Putamen (tissue), 1 donor: ENCODE measurements around the gene BRD3OS.

ENCODE experiments used
- DNase-seq: peaks from one replicate; pipeline ENCODE4 v3.0.0-alpha.2; 2016; ENCODE audit warnings: low spot score

Gene BRD3OS

DNA sequence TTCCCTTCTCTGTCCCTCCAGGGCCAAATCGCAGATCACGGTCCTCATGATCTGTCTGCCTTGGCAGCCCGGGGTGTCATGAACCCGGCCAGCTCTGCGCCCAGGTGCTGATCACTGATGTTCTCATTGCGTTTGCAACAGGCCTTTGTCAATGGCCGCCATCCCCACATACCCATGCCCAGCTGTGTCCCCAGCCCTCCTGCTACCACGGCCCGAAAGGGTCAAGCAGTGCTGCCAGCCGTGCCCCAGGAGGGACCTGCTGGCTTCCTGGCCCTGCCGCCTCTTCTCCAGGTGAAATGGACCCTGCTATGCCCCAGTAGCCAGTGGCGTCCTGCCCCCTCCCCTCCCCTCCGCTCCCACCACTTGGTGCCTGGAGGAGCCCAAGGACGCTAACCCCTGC lies 20.4 kb upstream of the BRD3OS start:
- DNase-seq, result no peak

DNA sequence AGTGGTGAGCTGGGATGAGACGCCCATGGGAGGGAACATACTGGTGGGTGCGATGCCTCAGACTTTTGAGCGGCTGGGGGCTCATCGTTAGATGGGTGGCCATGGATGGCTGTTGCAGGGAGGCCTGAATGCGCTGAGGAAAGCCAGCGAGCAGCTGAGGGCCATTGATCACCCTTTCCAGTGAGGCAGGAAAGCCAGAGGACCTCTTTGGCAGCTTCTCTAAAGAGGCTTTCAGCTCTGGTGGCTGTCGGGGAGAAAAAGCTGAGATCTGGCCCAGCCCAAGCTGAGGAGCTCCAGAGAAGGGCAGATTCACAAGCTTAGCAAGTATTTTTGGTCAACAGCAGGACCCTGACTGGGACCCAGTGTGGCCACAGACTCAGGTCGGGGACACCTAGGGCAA lies 19.9 kb upstream of the BRD3OS start:
- DNase-seq, result no peak

DNA sequence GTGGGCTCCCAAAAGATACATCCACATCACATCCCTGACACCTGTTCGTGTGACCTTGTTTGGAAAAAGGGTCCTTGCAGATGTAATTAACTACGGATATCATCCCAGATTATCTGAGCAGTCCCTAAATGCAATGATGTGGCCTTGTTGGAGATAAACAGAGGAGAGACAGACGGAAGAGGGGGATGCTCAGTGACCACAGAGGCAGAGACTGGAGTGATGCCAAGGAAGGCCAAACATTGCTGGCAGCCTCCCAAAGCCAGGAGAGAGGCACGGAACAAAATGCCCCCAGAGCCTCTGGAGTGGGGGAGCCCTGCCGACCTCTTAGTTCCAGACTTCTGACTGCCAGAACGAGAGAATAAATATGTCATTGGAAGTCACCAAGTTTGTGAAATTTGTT lies 18.1 kb upstream of the BRD3OS start:
- DNase-seq, result no peak

DNA sequence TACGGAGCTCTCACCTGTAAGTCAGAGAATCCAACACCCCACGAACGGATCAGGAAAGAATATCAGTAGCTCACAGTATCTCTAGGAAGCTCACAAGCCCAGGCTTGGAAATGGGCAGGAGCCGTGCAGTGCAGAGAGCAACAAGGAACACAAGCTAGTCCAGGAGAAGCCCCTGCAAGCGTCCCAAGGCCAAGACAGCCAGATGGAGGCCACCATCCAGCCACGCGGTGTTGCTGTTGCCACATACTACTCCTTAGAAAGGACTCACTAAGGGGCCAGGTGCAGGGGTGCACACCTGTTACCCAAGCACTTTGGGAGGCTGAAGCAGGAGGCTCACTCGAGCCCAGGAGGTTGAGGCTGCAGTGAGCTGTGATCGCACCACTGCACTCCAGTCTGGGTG lies 17.7 kb upstream of the BRD3OS start:
- no peak for DNase-seq

DNA sequence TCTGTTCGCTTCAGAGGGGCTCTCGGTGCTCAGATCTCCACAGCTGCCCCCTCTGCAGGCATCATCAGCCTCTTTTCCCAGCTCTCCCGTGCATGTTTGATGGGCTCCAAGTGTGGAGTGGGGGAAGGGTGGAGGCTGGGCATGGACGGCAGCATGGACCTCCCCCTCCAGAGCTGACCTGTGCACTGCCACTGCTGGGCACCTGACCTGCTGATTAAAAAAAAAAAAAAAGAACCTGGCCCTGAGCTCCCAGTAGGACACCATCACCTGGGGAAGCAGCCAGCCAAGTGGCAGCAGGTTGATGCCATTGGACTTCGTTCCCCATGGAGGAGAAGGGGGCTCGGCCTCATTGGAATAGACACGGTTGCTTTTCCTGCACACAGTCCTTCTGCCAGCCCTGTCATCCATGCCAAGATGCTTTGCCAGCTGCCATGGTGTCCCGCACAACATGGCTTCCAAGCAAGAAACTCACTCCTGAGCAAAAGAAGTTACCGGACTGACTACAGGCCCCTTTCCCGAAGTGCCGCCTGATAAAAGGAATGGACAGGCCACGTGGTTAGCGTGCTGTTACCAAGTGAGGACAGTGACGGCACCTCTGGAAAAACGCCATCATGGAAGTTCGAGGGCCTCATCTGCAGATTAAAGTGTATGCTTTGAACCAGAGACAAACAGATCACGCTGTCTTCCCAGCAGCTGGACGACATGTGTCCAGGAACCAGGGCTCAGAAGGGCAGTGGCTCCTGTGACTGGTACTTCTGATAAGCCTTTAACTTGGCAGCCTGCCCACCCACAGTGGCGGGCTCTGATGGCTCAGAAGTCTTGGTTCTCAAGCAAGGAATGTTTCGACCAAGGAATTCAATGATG lies 14.7 kb upstream of the BRD3OS start:
- no peak for DNase-seq

DNA sequence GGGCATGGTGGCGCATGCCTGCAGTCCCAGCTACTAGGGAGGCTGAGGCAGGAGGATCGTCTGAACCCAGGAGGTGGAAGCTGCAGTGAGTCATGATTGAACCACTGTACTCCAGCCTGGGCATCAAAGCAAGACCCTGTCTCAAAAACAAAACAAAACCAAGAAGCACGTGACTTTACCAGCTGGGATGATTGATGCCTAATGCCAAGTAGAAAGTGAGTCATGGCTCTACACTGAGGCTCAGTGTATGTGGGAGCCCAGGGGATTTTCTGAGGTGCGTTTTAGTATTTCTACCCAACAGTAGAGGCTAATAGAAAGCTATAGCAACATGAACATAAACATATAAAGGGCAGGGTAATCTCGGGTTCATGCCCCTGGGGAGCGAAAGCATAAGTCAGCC lies 13.9 kb upstream of the BRD3OS start:
- DNase-seq, result no peak

DNA sequence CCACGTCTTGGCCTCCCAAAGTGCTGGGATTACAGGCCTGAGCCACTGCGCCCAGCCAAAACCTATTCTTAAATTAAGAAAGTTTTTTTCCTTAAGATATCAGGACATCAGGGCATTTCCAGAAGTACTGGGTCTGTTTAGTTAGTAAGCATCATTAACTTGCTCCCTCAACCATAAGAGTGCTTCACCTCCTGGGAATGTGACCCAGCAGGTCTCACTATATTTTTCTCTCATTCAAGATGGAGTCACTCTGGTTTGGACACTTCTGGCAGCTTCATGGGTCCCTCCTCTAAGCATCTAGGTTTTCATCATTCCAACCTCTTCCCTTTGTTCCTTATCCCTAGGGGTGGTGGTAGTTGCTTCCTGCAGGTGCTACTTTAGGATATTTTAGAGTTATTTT lies 10.3 kb upstream of the BRD3OS start:
- no peak for DNase-seq

DNA sequence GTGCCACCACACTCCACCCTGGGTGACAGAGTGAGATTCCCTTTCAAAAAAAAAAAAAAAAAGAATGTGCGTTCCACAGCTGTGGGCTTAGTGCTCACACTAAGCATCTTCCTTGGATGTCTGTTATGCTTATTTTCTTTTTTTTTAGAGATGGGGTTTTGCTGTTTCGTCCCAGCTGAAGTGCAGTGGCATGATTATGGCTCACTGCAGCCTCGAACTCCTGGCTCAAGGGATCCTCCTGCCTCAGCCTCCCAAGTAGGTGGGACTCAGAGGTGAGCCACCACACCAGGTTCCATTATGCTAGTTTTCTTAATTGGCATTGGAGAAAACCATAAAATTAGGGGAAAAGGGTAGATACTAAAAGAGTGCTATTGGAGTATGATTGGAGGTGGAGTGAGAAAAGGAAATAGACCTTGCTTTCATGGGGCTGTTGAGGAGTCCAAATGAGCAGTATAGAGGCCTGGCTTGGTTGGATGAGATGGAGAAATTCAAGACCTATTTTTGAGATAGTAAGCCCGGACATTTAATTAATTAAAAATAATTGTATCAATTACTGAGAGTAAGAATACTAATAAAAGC lies 978 bp upstream of the BRD3OS start:
- no peak for DNase-seq

DNA sequence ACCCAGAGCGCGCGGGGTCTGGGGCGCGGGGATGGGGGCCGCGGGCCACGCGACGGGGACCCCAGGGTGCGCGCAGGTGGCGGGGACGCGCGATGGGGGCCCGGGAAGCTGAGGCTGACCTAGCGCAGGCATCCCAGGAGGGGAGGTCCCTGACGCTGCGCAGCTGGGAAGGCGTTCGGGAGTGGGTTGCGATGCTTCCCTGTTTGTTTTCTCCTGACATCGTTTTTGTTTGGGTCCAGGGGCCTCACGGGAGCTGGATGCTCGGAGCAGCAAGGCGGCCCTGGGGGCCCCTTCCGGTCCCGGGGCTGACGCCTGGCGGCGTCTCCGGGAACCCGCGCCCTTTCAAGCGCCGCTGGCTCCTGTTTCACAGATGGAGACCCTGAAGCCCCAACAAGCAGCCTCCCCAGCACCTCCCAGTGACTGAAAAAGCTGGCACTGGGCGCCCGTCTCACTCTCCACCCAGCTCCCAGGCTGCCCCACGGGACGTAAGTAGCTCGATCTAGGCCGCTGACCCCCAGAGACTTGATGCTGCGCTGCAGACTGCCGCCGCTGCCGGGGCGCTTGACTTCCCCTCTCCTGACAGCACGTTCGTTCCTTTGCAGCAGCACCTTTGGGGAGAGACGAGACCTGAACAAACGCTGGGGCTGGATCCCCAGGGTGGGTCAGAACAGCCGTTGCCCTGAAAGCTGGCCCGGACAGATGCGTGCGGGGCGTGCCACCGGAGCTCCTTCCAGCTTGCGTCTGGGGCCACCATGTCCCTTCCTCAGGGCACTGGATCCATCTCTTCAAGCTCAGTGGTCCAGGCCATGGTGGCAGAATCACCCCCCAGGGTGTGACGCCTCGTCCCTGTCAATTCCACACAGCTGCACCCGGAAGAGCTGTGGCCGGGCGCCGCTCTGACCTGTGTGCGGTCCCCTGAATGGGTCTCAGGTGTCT lies 593 bp downstream of the BRD3OS start:
- peak; percentile 19 for DNase-seq

DNA sequence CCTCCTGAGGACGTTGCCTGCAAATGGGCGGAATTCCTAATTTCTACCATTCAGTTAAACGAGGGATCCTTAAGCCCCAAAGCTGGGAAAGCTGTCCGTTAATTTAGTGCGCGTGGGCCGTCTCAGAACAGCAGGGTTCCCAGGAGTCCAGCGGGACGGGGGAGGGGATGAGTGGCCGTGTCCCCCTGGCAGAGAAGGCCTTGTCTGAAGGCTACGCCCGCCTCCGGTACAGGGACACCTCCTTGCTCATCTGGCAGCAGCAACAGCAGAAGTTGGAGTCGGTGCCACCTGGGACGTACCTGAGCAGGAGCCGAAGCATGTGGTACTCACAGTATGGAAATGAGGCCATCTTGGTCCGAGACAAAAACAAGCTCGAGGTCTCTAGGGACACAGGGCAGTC lies 1.3 kb downstream of the BRD3OS start:
- no peak for DNase-seq

DNA sequence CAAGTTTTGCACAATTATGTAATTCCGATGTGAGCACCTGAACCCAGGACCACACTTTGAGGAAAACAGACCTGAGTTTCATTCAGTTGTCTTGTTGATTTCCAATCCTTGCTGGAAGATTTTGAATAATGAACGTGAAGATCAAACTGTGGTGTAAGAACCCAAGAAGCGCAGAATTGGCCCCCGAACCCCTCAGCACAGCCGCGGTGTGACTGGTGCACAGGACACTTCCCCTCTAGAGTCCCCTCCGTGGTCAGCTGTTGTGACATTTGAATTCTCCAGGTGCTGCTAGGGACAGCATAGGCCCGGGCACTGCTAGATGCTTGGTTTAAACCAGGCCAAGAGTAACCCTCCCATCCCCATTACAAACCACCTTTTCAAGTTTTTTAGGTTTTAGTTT lies 1.7 kb downstream of the BRD3OS start:
- no peak for DNase-seq

DNA sequence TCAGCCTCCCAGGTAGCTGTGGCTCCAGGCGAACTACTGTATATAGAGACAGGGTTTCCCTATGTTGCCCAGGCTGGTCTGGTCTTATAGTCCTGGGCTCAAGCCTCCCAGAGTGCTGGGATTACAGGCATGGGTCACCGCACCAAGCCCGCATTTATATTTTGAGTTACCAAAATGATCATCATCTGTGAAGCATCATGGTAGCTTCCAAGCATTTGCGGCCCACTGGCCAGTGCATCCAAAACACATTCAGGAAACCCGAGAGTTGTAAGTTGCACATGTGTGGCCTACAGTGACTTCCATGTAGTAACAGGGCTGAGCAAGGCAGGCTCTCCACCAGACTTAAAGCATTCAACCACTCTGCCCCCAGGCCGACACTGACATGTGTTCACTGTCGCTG lies 2.3 kb downstream of the BRD3OS start:
- no peak for DNase-seq

DNA sequence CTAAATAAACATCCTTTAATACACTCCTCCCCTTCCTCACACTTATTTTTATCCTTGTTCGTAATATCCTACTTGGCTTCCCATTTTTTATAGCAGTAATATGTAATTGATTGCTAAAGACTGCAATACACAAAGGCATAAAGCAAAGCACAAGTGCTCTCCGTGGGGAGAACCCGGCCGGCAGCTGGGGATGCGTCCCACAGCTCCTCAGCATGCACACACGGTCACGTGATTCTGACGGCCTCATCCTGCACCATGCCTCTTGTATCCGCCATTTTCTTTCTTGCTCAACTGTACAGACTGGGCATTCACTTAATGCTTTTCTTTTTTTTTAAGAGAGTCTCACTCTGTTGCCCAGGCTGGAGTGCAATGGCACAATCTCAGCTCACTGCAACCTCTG lies 2.8 kb downstream of the BRD3OS start:
- DNase-seq, result no peak

DNA sequence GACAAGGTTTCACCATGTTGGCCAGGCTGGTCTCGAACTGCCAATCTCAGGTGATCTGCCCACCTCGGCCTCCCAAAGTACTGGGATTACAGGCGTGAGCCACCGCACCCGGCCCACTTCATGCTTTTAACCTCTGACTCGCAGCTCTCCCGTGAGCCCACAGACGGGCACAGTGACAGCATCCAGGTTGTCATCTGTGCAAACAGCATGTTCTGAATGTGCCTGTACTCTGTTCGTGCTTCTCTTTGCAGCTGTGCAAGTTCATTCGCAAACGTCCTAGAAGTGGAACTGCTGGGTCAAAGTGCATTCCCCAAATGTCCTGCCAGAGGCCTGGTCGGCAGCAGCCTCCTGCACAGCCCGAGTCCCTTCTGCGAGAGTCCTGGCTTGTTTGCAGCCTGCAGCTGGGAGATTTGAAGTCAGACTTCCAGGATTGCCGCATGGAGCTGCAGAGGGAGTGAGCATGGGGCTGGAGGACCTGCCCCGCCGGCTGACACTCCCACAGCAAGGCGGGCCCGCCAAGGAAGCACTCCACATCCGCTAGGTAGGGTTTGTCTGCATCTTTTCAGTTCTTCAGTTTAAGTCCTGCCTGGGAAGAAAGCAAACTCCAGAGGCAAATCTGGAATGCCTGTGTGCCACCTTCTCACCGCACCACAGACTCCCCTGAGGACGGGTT lies 3.4 kb downstream of the BRD3OS start:
- no peak for DNase-seq

DNA sequence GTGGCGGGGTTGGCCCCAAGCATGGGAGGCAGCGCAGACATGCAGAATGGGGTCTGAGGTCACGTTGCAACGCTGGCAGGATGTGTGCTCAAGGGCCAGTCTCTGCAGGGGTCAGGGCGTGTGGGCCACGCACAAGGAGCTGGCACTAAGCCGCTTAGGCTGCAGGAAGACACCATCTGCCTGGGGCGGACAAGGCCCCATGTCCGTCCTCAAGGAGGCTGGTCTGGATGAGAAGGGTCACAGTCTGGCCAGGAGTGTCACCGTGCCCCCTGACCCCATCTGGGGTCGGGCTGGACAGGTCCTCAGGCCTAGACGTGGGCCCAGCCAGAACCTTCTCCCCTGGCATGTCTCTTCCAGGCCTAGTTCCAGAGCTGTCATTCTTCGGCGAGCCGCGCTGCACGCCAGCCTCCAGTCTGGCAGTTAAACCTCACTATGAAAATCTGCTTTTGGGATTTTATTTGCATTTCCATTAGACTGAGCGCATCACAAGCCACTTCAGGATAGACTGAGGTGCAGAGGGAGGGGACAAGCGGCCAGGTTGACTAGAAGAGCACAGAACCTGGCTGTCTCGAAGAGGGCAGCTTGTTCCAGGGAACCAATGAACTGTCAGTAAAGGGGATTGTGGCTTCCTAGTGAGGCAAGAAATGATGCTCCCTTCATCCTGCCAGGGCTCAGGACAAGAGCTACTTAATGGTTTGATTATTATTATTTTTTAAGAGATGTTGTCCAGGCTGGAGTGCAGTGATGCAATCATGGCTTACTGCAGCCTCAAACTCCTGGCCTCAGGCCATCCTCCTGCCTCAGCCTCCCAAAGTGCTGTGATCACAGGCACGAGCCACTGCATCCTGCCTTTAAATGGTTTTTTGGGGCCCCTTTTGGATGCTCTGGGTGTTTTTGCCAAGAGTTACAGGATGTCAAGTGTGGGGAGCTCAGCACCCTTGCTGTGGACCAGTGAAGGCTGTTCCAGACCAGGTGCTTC lies 4.3 kb downstream of the BRD3OS start:
- no peak for DNase-seq

DNA sequence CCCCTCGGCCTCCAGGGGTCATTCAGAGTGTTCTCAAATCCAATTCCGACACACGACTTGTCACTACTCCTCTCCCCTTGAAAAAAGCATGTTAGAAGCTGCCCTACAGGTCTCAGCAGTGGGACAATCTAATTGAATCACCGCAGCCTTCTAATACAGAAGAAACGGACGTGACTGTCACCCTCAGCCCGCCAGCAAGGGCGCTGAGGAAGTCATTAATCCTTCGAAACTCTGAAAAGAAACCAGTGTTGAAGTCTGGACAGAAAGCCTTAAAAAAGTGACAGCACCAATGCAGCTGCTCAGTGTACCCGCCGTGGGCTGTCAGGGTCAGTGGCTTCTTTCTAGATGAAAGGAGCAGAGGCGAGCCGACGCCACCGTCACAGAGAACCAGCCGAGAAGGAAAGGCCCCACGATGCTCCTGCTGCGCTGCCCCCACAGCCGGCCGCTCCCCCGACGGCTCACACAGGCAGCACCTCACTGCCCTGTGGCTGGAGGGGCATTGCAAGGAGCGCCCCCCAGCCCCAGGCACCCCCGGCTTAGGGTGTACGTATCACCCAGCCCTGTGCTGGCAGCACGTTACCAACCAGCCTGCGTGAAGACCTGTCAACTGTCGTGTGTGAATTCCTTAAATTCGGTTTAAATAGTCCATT lies 5.7 kb downstream of the BRD3OS start:
- DNase-seq, result no peak

DNA sequence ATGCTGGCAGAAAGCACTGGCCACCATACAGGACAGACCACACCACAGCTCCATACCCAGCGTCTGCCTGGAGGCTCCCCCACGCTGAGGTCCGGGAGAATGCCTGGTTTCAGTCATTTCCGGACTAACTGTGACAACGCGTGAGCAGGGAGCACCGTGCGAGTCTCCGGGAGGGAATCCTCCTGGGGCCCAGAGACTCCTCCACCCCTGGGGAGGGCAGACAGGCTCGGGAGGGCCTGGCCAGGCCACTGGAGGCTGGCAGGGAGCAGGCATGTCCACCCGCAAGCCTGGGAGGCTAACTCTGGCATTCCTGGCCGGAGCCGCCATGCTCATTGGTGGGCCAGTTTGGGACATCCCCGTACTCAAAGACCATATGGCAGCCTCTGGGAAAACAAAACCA lies 6.5 kb downstream of the BRD3OS start:
- DNase-seq, result no peak

DNA sequence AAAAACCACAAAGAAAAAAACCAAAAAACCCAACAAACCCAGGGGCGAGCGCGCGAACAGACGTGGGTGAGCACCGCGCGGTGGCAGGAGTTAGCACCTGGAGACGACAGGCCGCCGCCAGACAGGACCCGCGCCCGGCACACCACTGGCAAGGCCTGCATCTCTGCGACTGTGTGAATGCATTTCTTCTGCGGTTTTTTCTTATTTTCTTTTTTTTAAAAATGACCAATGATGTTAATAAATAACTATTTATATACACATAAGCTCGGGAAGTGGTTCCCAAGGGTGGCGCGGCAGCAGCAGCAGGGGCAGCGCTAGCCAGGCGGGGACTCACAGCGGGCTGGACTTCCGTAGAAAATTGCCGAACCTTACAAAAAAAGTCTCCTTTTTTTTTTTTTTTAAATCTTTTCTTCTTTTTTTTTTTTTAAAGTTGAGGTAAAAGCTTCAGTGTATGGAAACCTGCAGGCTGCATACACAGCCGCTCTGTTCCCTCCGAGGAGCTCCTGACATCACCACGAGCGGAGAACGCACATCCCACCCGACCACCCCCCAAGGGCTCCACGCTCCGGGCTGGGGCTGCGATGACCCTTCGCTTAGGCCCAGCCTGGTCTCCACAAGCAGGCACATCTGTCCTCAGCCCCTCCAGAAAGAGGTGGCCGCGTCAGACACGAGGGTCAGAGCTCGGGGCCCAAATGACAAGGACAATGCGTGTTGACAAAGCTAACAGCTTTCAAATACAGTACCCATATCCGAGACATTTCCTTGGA lies 7.4 kb downstream of the BRD3OS start:
- no peak for DNase-seq

DNA sequence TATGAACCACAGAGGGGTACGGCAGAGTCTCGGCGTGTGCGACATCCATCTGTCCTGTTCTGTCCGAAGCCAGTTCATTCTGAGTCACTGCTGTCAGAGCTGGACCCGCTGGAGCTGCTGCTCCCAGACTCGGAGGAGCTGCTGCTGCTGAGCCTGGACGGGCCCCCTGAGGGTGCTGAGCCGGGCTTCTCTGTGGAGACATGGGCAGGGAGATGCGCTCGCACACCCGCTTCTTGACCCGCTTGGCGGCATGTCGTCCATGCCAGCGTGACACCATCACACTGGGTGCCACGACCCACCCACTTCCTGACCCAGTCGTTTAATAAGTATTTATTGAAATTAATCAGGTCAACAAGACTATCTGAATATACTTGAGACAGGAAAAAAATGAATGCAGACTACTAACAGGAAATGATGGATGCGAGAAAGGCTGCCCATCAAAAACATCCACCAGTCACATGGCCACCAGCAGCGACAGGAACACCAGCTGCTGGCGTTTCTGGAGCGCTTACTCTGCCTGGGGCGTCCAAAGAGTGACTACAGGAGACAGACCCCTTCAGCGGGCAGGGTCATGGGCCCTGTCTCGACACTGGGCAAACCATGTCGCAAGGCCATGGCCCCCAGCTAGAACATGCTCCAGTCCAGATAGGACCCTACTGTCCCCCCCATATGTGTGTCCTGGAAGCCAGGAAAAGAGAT lies 8.4 kb downstream of the BRD3OS start:
- no peak for DNase-seq
